DMS 273 (cell line): ENCODE measurements around the gene LFNG.

Experiments used
- DNase-seq: peaks from one replicate; lab custom pipeline; 2025; ENCODE audit not compliant: unreplicated experiment; lab: John Stamatoyannopoulos, UW

LFNG gene

GRCh38 chr7:2516194-2516555, 3.4 kb upstream of the LFNG start:
- DNase-seq, result no peak

DNA sequence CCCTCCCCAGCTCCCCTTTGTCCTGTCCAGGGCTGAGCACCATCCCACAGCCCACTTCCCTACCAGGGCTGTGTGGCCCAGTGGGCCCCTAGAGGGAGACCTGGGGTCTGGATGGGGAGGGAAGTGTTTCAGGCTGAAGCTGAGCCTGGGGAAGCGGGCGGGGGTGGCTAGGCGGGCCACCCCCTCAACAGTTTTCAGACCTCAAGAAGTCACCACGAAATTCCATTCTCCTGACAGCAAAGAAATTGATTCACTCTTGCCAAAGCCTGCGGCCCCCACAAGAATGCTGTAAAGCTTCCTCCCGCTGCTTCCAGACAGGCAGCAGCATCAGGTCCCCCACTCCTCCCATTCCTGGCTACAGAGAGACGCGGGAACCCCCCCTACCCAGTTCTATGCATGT, 2.5 kb upstream of the LFNG start:
- no peak for DNase-seq

DNA sequence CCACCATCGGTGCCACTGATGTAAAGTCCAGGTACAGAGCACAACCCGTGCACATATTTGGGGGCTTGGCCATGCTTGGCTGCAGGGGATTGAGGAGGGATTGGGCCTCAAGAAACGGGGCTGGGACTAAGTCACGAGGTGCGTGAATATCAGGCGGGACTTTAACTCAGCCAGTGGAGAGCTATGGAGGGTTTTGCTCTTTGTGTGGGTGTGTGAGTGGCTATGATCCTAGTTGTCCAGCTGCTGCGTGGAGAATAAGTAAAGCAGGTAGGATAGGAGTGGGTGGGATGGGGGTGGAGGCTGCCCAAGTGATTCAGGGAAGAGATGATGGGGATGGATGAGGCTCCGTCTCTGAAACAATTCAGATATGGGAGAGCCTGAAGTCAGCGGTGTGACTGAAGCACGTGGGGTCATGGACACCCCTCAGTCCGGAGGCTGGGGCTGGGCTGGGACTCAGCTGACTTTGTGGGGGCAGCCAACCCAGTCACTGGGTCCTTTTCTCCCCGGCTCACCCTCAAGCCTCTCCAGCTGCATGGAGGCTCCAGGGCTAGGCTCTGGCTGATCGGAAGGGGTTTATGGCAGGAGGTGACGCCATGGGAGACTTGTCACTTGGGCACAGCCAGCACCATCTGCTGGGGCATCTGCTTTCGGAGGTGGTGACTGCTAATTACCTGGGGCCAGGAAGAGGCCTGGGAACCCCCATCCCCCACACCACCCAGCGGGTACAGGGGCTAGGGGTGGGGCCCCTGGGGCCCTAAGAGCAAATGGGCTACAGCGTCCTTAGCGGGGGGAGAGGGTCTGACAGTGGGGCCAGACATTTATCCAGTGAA, 1.7 kb upstream of the LFNG start:
- DNase-seq, result peak; percentile 92

DNA sequence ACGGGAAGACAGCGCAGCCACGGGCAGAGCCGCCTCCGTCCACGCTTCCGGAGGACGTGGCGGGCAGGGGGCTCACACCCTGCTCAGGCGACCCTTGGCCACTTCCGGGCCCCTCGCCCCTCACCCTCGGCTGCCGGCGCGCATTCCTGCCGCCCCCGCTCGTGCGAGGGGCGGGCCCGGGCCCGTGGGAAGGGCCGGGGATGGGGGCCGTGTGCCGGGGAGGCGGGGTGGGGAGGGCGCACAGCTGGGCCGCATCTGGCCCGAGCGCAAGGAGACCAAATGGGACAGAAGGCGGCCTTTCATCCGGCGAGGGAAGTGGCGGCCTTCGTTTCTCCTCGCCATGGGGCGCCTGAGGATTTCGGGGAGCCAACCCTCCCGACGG, 846 bp upstream of the LFNG start:
- DNase-seq, result peak; percentile 83

DNA sequence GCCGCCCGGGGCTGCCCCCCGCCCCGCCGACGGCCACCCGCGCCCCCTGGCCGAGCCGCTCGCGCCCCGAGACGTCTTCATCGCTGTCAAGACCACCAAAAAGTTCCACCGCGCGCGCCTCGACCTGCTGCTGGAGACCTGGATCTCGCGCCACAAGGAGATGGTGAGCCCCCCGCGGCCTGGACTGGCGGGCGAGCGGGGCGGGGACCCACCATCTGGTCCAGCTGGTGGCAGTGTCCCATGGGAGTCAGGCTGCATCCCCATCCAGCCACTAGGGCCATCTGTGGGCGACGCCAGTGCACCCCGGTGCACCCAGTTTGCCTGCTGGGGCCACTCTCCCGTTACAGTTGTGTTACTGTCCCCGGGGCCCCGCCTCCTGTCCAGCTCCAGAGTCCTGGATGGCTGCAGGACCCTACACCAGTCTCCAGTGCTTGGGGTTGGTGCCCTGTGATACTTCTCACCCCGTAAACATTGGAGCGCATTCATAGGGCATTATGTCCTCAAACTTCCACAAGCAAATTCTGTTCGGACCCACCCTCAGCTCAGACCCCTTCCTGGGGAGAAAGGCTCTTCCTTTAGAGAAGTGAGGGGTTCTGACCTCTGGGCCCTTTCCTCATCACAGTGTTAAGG, 672 bp downstream of the LFNG start:
- peak; percentile 60 for DNase-seq

- no peak for DNase-seq
Measured at GRCh38 chr7:2520761-2521290, 1.3 kb downstream of the LFNG start.

DNA sequence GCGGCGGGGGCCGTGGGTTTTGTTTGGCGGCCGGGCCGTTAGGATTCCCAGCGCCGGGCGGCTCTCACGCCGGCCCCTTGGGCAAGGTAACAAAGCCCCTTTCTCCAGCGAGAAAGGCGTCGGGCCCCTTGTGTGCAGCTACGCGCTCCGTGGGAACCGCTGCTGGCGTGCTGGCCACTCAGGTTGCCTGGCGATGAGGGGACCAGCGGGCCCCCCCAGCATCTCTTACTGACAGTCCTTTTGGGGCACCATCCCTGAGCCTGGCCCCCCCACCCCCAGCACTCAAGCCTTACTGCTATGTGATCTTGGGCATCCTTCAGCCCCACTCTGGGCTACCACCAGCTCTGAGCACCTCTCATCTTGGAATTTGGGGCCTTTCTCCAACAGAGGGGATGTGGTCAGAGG, 1.8 kb downstream of the LFNG start:
- DNase-seq, result no peak

DNA sequence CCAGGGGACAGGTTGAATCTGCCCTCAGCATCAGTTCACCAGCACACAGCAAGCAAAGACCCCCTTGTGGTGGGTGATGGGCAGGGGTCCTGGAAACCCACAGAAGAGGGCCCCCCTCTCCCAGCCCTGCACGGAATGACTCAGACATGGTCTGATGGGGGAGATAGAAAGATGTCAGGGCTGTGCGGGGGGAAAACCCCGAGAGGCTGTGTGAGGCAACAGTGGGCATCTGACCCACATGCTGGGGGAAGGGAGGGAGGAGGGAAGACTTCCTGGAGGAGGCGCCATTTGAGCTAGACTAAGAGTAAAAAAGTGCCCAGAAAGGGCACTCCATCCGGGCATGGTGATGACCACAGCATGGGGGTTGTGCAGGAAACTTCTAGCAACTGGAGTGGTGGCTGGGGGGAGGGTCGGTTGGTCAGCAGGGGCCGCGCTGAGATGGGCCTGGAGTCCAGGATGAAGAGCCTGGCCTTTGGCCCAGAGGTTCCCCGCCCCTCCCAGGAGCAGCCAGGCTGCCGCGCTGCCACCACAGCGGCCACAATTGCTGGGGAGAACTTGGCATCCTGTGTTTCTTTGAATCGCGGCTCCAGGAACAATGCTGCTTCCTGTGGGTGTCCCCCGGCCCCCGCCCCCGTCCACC, 2.5 kb downstream of the LFNG start:
- DNase-seq, result no peak

- no peak for DNase-seq
Measured at GRCh38 chr7:2522780-2523433, 3.3 kb downstream of the LFNG start.

GRCh38 chr7:2523461-2523936, 3.9 kb downstream of the LFNG start:
- DNase-seq, result no peak

DNA sequence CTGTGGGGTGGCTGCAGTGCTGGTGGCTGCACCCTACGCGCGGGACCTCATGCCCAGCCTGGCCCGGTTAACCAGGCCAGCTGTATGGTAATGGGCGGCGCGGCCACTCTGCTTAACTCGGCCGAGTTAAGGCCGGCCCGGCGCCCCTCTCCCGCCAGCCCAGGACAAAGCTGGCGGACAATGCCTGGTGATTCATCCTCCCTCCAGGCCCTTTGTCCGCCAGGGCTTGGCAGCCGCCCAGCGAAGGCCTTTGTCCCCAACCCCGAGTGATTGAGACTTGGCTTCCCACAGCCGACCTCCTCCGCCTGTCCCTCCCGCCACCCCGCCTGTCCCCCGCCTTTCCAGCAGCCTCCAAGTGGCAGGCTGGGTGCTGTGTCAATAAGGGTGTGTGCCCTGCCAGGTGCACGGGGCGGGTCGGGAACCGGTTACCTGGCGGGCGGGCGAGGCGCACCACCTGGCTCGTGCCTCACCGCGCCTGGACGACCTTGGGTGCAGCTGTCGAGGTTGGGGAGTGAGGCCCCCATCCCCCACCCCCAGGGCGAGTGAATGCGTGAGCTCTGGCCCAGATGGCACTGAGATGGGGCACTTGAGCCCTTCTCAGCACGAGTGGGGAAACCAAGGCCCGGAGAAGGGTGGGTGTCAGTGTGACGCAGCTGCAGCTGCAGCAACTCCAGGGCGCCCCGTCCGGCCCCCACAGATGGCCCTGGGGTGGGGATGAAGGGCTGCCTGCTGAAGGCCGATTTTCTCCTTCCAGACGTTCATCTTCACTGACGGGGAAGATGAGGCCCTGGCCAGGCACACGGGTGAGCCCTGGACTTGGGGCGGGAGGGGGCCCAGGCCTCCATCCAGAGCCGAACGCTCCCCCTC, 4.6 kb downstream of the LFNG start:
- DNase-seq, result peak; percentile 57

GRCh38 chr7:2524808-2525657, 5.5 kb downstream of the LFNG start:
- DNase-seq, result no peak

DNA sequence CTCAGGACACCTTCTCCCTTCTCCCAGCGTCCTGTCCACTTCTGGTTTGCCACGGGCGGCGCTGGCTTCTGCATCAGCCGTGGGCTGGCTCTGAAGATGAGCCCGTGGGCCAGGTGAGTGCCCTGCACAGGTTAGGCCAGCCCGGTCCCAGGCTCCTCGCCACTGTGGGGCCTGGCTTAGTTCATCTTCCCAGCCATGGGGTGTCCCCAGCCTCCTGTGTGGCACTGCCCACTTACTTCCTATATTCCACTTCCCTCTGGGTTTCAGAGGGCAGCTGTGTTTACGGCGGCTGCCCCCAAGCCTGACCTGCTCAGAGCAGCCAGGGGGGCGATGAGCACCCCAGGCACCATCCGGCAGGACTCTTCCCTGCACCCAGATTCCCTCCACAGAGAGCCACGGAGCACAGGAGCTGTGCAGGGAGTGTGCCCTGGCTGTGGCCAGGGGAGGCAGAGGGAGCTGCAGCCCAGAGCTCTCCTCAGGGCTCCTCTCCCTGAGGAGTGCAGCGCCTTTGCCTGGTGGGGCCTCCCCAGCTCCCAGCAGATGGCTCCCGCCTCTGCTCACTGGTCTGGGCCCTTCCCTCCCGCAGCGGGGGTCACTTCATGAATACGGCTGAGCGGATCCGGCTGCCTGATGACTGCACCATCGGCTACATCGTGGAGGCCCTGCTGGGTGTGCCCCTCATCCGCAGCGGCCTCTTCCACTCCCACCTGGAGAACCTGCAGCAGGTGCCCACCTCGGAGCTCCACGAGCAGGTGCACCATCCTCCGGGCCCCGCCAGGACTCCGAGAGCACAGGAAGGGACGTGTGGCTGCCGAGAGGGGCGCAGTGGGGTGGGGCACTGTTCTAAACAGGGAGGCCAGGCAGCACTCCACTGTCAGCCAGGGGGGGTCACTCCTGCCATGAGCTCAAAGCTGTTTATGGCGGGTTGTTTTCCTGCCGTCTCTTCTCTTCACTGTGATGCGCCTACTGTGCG, 6.4 kb downstream of the LFNG start:
- peak; percentile 81 for DNase-seq

DNA sequence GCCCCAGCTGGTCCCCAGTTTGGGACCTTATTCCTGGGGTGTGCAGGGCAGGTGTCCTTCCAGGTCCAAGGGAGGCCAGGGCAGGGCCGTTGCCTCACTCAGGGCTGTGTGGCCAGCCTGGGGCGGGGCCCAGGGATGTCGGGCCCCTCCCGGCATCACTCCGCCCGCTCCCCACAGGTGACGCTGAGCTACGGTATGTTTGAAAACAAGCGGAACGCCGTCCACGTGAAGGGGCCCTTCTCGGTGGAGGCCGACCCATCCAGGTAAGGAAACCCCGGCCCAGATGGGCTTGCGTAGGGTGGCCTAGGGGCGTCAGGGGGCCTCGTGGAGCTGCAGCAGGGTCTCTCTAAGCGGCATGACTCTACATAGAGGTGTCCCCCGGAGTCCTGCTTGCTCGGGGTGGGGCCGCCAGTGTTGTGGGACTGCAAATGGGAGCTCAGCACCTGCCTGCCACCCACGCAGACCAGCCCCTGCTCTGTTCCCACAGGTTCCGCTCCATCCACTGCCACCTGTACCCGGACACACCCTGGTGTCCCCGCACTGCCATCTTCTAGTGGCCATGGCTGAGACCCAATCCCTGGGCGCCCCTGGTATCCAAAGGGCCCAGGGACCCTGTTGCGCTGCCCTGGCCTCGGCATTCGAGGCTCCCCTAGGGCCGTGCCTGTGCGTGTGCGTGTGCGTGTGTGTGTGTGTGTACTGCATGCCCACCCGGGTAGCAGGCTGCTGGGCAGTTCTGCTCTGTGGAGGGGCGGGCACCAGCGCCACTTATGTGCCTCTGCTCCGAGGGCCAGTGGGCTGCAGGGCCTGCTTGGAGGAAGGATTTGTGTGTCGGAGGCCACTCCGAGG, 7.3 kb downstream of the LFNG start:
- DNase-seq, result no peak

DNA sequence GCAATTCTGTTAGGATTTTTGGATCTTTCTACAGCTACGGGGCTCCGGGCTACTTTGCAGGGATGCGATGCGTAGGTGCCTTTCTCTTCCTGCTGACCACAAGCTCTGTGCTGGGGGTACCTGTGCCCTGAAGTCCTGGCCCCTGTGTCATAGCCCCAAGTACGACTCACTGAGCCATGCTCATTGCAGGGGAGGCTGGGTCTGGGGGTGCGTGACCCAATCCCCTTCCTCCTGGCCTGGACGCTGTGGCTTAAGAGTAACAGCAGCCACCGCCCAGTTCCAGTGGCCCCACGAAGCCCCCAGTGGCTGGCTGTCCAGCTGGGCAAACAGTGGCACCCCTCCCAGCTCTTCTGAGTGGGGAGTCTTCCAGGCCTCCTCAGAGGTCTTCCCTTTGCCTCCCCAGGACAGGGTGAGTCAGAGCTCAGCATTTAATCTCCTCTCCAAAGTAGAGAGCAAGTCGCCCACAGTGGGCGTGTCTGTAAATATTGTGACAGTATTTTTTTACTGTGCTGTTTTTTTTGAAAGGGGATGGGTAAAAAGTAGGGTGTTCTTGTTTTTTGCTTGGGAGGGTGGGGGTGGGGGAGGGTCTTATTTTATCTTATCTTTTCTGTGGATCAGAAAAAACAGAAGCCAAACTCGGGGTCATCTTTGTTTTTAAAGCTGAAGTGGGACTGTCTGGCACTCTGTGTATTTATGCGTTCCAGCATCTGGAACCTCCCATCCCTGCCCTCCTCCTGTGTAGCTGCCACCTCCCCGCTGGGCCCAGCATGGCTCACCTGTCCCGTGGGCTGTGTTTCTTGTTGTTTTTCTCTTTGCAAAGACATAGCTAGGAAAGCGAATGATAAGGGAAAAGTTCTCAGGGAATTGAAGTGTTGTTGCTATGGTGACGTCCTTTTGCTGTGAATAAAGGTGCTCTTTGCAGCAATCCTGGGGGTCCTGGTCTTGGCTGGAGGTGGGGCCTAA, 8.2 kb downstream of the LFNG start:
- peak; percentile 52 for DNase-seq

GRCh38 chr7:2528481-2529095, 9.0 kb downstream of the LFNG start:
- no peak for DNase-seq
